Stimulated activated naive CD8-positive, alpha-beta T cell treated with anti-CD3 and anti-CD28 coated beads, Interleukin-15, Interleukin-2, amounts not matched to agents 100 ng/mL and 50 ng/mL, for 24 hours (primary cell): ENCODE measurements around the gene HBP1.
"Not testable (repeated sequence)": the region's sequence is repeated elsewhere in the genome, so short reads cannot be mapped to it uniquely, and the experiment has no call there.

ENCODE experiments used
- H3K27ac Mint-ChIP-seq: one replicate; pipeline ENCODE4 v1.8.0; 2021; ENCODE audit warnings: mild to moderate bottlenecking, mixed read lengths
- H3K27me3 Mint-ChIP-seq: one replicate; pipeline ENCODE4 v1.8.0; 2021; ENCODE audit warnings: mixed read lengths
- H3K36me3 Mint-ChIP-seq: one replicate; pipeline ENCODE4 v1.8.0; 2021; ENCODE audit warnings: low read depth, mixed read lengths
- H3K4me1 Mint-ChIP-seq: one replicate; pipeline ENCODE4 v1.8.0; 2021; ENCODE audit warnings: low read depth, mixed read lengths
- H3K4me3 Mint-ChIP-seq: one replicate; pipeline ENCODE4 v1.8.0; 2021; ENCODE audit warnings: mild to moderate bottlenecking, mixed read lengths
- H3K9me3 Mint-ChIP-seq: one replicate; pipeline ENCODE4 v1.8.0; 2021; ENCODE audit warnings: mixed read lengths

Gene HBP1

GRCh38 chr7:107244613-107245012 lies 75.8 kb downstream of the HBP1 start:
- Mint-ChIP-seq H3K27me3 (no peaks in the 10 kb centered on the region), H3K4me3 (no peak overlapping the region), H3K9me3 (peaks cover 4% of the 10 kb centered on the region), H3K4me1 (no peaks in the 10 kb centered on the region), H3K27ac (no peak overlapping the region), H3K36me3 (peaks cover 57% of the 10 kb centered on the region)

- not testable (repeated sequence) for H3K27me3 Mint-ChIP-seq, H3K4me1 Mint-ChIP-seq, H3K27ac Mint-ChIP-seq, H3K9me3 Mint-ChIP-seq, H3K4me3 Mint-ChIP-seq
- H3K36me3 Mint-ChIP-seq, result peaks cover 61% of the 10 kb centered on the region
Observed at GRCh38 chr7:107246836-107247235, 78.0 kb downstream of the HBP1 start.

- no peak overlapping the region for H3K4me3 Mint-ChIP-seq
- H3K9me3 Mint-ChIP-seq, result peaks cover 4% of the 10 kb centered on the region
- H3K4me1 Mint-ChIP-seq, result no peaks in the 10 kb centered on the region
- H3K36me3 Mint-ChIP-seq, result peaks cover 52% of the 10 kb centered on the region
- no peaks in the 10 kb centered on the region for H3K27me3 Mint-ChIP-seq
- H3K27ac Mint-ChIP-seq, result no peak overlapping the region
Observed at GRCh38 chr7:107248551-107249316, 79.9 kb downstream of the HBP1 start.

GRCh38 chr7:107251963-107252362 lies 83.2 kb downstream of the HBP1 start:
- no peaks in the 10 kb centered on the region for H3K27me3 Mint-ChIP-seq
- no peaks in the 10 kb centered on the region for H3K4me1 Mint-ChIP-seq
- no peaks in the 10 kb centered on the region for H3K9me3 Mint-ChIP-seq
- no peak overlapping the region for H3K27ac Mint-ChIP-seq
- H3K4me3 Mint-ChIP-seq, result no peak overlapping the region
- H3K36me3 Mint-ChIP-seq, result peaks cover 21% of the 10 kb centered on the region
